HG03039 (cell line): ENCODE results near the gene USP27X.

Experiments
- ATAC-seq: cut with Tn5 transposase; IDR thresholded peaks from one replicate; pipeline ENCODE4 v1.9.1; 2021; ENCODE audit warnings: mild to moderate bottlenecking, moderate library complexity; ENCODE audit not compliant: unreplicated experiment

The USP27X gene

GRCh38 chrX:49880668-49881067, 1.4 kb downstream of the USP27X start:
- no peak for ATAC-seq

DNA sequence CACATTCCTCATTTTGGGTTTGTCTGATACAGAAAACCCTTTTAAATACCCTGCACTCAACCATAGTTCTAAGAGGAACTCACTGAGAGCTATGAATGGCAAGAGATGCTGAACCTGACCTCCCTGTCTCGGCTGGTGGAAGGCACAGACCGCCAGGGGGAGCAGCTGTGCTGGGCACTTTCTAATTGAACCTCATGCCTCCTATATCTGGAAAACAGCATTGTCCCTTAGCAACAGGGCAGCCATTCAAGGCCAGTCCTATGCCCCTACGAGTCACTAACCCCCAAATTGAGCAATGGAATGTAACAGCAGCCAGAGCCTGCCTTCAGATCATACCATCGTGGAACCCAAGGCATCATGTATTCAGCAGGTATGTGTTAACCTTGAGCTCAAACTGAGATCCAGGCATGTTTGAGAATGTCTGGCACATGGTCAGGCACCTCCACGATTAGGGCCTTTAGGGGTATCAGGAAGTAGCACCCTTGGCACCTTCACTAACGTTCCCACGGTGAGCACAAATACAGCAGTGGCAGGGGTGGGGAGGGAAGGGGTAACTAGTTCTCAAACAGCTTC, 5.1 kb downstream of the USP27X start:
- ATAC-seq: no peak

GRCh38 chrX:49892542-49892941, 13.3 kb downstream of the USP27X start:
- ATAC-seq: no peak

DNA sequence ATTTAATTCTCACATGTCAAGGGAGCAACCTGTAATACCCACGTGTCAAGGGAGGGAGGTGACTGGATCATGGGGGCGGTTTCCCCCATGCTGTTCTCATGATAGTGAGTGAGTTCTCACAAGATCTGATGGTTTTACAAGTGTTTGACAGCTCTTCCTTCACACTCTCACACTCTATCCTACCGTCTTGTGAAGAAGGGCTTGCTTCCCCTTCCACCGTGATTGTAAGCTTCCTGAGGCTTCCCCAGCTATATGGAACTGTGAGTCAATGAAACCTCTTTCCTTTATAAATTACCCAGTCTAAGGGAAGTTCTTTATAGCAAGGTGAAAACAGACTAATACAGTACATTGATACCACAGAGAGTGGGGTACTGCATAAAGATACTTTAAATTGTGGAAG, 17.7 kb downstream of the USP27X start:
- ATAC-seq: no peak

DNA sequence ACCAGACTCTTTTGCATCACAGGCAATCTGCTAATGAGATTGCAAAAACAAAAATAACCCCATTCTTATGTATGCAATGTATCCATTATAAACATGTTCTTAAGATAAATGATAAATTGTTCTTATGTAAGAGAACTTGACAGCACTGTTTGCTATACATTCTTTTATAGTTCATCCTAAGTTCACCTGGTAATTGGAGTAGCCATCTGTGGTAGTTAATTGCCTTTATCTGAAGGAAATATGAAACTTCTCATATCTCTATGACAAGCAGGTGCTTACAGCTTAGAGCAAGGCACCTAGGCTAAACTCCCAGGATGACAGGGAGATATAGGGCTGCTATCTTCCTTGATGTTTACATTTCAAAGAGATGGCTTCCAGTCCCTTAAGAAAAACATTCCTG, 21.8 kb downstream of the USP27X start:
- no peak for ATAC-seq

DNA sequence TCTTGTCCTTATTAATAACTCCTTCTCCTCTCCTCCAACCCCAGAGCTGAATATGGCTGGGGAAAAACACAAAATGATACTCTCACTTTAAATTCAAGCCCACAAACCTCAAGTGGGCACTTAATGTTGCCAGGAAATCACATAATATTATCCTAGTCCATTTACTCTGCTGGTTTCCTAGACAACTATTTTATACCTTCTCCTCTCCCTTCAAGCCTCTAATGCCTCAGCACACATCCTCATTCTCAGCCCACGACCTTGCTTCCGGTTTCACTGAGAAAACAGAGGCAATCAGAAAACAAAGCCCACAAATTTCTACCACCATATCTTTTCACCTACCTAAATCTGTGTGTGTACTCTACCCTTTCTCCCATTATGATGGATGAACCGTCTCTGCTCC, 31.1 kb downstream of the USP27X start:
- no peak for ATAC-seq

GRCh38 chrX:49912086-49912485, 32.8 kb downstream of the USP27X start:
- ATAC-seq: no peak

GRCh38 chrX:49912861-49913260, 33.6 kb downstream of the USP27X start:
- no peak for ATAC-seq

- peak; percentile 65 for ATAC-seq
Observed at GRCh38 chrX:49915361-49916222, 36.3 kb downstream of the USP27X start.

DNA sequence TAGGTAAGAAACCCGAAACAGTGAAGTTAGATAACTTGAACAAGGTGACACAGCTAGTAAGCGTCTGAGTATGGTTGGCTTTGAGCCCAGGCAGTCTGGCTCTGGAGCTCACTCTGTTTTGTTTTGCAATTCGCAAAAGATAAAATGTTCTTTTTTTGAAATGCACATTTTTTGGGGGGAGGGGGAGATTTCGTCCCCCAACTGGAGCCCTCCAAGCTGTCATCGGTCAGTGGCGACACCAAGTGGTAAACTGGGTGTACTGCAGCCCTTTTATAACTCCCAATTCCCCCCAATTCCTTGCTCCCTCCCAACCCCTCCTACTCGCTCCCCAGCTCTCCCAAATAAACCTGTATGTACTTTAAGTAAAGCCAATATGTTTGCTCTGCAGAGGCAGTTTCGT, 40.3 kb downstream of the USP27X start:
- ATAC-seq: no peak

DNA sequence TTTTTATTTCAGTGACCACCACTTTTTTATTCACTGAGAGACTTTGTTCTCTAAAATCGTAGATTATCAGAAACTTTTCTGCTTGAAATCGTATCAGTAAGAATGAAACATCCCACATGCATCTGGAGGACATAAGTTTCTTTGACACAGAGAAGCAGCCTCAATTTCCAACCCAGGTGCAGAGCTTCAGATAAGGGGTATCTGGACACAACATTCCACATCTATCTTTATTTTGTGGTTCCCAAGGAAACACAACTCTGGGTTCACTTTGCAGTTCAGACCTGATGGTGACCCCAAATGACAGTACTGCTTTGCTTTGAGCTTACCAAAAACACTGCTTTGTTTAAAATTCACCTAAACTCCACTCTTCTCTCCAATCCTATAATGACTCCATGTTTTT, 41.8 kb downstream of the USP27X start:
- no peak for ATAC-seq

DNA sequence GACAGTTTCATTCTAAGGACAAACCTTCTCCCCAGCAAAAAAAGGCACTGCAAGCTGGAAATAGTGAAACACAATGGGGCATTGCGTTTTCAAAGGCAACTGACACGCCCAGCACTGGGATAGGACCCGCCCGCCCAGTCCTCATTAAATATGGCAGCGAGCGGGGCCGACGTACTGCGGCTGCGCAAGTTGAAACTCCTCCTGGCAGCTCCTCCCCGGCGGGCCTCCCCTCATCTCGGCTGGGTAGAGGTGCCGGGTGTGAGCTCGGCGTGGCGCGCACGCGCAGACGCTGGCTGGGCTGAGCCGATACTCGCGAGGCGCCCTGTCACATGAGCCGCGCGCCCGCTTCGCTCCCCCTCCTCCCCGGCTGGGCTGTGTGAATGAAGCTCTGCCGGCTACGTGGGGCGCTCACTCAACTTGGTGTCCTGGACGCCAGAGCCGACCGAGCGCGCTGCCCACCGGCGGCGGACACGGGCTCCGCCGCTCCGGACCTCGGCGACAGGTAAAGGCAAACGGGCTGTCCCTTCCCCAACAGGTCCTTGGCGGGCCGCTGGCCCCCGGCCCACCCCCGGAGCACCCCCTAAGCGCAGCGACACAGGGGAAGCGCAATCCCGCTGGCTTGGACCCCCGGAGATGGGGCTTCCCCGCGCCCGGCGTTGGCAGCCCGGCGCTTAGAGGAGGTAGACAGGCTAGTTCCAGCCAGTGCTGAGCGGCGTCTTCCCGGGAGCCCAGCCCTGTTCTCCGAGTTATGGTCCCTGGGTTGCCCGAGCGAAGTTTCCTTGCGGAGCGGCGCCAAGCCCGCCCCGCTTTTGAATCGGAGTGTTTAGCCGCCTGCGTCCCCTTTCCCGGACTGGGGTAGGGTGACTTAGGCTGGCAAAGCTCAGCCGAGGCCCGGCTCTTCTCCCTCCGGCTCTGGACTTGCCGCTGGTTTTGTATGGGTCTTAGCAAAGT, 43.3 kb downstream of the USP27X start, which contains the start of gene CLCN5:
Gene CLCN5 (plus strand): TSS at position 306 of the 951 bp plus-strand sequence. CDS start 2,703 bp downstream, outside the sequence.
- peak; percentile 93 for ATAC-seq

DNA sequence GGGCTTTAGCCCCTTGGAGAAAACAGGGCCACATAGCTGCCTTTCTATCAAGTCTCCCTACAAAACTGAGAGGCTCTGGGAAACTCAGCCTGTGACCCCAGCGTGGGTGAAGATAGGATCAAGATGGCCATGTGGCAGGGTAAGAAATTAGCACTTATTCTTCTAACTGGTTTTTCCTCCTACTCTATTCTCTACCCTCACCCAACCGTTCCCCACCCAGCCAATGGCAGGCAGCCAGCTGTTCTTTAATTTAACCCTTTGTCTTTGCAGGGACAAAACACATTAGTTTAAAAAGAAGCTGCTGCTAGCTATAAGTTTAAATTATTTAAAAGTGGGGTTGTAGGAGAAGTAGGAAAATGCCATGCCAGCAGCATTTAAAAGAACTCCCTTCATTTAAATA, 45.9 kb downstream of the USP27X start:
- ATAC-seq: no peak

GRCh38 chrX:49930039-49930438, 50.8 kb downstream of the USP27X start:
- no peak for ATAC-seq
